IPS-18c (cell line): ENCODE measurements around the gene ZNF862.

Source experiments
- H3K4me3 ChIP-seq: 2 replicates; pipeline ENCODE4 v1.7.0; 2013; ENCODE audit warnings: low read depth, mild to moderate bottlenecking, low read length, moderate library complexity; ENCODE audit not compliant: insufficient read depth
- H3K9me3 ChIP-seq: one replicate; pipeline ENCODE4 v1.6.1; 2013; ENCODE audit warnings: mild to moderate bottlenecking, low read length, moderate library complexity; ENCODE audit not compliant: control insufficient read depth, insufficient read depth

Gene ZNF862

DNA sequence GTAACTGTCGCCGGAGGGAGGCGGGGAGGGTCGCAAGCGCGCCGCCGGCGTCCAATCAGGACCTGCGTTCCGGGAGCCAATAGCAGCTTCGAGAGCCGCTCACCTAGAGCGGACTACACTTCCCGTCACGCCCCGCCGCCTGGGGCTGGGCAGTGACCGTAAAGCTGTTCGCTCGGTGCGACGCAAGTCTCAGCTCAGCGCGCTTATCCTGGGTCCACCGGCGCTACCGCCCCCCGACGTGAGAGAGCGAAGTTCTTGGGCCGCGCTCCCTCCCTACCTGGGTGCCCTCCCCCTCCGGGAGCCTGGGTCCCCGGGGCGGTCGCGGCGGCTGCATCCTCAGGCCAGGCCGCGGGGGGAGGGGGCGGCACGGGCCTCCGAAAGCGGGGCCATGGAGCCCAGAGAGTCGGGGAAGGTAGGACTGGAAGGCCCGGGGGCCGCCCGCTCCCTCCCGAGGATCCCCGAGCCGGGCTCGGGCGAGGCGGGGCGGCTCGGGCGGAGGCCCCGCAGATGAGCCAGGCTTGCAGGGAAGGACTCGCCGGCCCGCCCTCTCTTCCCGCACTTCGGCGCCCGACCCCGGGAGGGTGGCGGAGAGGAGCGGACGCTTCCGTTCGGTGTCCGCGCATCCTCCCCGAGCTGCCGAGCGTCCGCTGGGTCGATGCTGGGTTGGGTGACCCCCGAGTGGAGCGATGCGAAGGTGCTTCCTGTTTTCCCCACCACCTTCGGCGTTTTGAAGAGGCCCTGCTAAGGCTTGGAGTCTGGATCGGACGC is at the start of gene ZNF862:
TSS of gene ZNF862 (plus strand) at position 152 of the 768 bp plus-strand sequence. CDS start at position 389, 237 bp downstream.
- H3K9me3 ChIP-seq: no peaks in the 10 kb centered on the region
- peak within 1 kb of the TSS; percentile 81 for H3K4me3 ChIP-seq

DNA sequence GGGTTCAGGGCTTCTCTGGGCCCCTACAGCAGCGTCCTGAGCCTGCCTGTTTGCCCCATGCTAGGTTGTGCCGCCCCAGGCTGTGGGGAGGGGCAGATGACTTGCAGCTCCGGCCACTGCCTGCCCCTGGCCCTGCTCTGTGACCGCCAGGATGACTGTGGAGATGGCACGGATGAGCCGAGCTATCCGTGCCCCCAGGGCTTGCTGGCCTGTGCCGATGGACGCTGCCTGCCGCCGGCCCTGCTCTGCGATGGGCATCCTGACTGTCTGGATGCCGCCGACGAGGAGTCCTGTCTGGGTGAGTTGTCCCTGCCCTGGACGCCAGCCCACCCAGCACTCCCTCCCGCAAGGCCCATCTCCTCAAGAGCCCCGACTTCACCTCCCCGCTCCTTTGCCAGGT is 49.1 kb upstream of the ZNF862 start:
- H3K9me3 ChIP-seq: no peaks in the 10 kb centered on the region

DNA sequence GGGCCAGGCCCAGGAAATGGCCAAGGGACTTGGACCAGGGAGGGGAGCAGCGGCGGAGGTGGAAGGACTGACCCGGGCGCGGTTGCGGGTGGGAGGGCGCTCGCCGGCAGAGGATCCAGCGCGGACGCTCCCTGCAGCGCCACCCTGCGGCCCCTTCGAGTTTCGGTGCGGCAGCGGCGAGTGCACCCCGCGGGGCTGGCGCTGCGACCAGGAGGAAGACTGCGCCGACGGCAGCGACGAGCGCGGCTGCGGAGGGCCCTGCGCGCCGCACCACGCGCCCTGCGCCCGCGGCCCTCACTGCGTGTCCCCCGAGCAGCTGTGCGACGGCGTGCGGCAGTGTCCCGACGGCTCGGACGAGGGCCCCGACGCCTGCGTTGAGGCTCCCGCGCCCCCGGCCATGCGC is 48.0 kb upstream of the ZNF862 start:
- H3K4me3 ChIP-seq: peak overlapping the region; percentile 34
- H3K9me3 ChIP-seq: no peaks in the 10 kb centered on the region

More for the DNA sequence above, 49.1 kb upstream of the ZNF862 start:
- H3K4me3 ChIP-seq: no peak overlapping the region

DNA sequence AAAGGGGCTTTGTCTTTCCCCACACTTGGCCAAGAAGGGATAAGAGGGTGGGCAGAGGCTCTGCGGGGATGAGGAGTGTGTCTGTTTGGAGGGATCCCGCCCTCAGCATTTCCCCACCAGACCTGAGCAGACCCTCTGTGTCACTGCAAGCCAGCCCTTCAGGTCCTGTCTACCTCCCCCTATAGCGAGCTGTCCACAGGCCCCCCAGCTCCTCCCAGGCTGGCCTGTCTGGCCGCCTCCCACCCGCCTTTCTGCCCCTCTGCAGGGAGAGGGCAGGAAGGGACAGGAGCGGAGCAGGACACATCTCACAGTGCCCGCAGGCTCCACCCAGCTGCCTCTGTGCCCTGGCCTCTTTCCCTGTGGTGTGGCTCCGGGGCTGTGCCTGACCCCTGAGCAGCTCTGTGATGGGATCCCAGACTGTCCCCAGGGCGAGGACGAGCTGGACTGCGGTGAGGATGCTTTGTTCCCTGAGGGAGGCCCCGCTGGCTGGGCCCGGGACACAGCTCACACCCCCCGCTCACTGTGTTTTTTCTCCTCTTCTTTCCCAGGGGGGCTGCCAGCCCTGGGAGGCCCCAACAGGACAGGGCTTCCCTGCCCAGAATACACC is 47.3 kb upstream of the ZNF862 start:
- H3K9me3 ChIP-seq: no peaks in the 10 kb centered on the region
- peak overlapping the region; percentile 34; the same call in 1 of the 2 replicates for H3K4me3 ChIP-seq

DNA sequence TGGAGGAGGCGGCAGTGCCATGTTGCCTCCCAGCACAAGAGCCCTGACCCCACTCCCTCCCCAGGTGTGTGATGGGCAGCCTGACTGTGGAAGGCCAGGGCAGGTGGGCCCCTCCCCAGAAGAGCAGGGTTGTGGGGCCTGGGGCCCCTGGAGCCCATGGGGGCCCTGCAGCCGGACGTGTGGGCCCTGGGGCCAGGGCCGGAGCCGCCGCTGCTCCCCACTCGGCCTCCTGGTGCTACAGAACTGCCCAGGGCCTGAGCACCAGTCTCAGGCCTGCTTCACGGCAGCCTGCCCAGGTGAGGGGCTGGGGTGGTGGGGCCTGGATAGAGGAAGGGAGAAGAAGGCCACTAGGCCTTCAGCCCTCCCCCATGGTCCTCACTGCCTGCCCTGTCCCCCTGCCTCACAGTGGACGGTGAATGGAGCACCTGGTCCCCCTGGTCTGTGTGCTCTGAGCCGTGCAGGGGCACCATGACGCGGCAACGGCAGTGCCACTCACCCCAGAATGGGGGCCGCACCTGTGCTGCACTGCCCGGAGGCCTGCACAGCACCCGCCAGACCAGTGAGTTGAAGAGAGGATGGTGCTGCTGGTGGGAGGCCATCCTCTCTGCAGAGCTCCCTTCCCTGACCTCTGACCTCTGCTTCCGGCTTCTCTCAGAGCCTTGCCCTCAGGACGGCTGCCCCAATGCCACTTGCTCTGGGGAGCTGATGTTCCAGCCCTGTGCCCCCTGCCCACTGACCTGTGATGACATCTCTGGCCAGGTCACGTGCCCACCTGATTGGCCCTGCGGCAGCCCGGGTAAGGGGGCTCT is 46.6 kb upstream of the ZNF862 start:
- H3K9me3 ChIP-seq: no peaks in the 10 kb centered on the region
- H3K4me3 ChIP-seq: no peak overlapping the region

DNA sequence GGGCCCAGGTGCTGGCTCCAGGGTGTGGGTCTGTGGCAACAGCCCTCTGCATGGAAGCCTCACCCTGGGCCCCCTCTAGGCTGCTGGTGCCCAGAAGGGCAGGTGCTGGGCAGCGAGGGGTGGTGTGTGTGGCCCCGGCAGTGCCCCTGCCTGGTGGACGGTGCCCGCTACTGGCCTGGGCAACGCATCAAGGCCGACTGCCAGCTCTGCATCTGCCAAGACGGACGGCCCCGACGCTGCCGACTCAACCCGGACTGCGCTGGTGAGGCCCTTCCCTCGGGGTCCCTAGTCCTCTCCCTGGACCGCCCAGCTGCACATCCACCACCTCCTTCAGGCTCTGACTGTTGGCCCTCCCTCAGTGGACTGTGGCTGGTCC is 46.0 kb upstream of the ZNF862 start:
- Histone ChIP-seq H3K4me3 (no peak overlapping the region), H3K9me3 (no peaks in the 10 kb centered on the region)

DNA sequence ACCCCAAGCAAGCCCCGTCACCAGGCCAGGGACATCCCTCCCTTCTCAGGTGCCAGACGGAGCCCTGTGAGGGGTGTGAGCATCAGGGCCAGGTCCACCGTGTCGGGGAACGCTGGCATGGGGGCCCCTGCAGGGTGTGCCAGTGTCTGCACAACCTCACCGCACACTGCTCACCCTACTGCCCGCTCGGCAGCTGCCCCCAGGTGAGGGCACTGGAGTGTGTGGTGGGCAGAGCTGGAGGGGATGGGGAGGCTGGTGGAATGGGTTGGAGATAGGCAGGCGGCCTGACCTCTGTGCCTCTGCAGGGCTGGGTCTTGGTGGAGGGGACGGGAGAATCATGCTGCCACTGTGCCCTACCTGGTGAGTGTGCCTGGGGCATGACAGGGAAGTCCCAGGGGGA is 44.9 kb upstream of the ZNF862 start:
- Histone ChIP-seq H3K4me3 (no peak overlapping the region), H3K9me3 (no peaks in the 10 kb centered on the region)

DNA sequence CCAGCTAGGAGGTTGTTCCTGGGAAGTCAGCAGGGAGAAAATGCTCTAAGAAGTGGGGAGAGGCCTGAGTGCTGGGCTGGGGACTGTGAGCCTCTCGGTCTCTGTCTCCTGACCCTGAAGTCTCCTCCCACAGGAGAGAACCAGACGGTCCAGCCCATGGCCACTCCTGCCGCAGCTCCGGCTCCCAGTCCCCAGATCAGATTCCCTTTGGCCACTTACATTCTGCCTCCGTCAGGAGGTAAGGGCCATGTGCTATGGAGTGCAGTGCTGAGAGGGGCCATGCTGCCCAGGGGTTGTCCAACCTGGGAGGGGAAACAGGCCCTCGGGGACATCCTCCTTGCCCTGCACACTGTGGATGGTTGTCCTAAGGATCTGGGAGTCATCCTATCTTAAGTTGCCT is 43.5 kb upstream of the ZNF862 start:
- no peaks in the 10 kb centered on the region for H3K9me3 ChIP-seq
- no peak overlapping the region for H3K4me3 ChIP-seq

DNA sequence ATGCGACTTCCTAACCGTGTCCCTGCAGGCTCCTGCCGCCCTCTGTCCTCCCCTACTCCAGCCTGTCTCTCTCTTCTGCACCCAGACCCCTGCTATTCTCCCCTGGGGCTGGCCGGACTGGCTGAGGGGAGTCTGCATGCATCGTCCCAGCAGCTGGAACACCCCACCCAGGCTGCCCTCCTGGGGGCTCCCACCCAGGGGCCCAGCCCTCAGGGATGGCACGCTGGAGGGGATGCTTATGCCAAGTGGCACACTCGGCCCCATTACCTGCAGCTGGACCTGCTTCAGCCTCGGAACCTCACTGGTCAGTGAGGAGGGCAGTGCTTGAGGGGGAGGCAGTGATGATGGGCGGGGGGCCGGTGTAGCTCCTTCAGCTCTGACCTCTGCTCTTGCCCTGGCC is 43.0 kb upstream of the ZNF862 start:
- H3K9me3 ChIP-seq: no peaks in the 10 kb centered on the region
- H3K4me3 ChIP-seq: no peak overlapping the region

DNA sequence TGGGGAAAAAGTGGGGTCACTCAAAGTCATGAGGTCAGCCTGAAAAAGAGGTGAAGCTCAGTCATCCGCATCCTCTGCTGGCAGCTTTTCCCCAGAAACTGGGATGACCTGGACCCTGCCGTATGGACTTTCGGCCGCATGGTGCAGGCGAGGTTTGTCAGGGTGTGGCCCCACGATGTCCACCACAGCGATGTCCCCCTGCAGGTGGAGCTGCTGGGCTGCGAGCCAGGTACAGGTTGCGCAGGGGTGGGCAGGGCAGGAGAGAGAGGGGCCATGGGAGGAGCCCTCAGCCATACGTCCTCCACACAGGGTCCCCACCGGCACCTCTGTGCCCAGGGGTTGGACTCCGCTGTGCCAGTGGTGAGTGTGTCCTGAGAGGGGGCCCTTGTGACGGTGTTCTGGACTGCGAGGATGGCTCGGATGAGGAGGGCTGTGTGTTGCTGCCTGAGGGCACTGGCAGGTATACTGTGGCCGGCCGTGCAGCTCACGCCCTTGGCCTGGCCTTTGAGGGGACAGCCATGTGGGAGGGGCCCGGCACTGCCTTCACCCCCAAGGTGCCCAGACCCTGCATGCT is 41.8 kb upstream of the ZNF862 start:
- no peaks in the 10 kb centered on the region for H3K9me3 ChIP-seq
- no peak overlapping the region for H3K4me3 ChIP-seq

DNA sequence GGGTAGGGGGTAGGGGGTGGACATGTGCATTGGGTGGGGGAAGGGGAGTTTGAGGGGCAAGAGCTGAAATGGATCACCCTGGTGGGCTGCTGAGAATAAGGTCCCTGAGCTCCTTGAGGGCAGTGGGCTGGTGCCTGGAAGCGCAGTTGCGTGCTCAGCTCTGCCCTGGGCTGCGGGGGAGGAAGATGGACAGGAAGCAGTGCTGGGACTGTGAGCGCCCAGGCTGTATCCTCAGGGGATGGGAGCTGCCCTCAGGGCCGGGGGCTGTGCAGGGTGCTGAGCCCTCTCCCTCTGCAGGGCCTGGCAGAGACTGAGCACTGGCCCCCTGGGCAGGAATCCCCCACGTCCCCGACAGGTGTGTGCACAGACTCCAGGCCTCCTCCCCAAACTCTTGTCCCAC is 40.4 kb upstream of the ZNF862 start:
- no peak overlapping the region for H3K4me3 ChIP-seq

DNA sequence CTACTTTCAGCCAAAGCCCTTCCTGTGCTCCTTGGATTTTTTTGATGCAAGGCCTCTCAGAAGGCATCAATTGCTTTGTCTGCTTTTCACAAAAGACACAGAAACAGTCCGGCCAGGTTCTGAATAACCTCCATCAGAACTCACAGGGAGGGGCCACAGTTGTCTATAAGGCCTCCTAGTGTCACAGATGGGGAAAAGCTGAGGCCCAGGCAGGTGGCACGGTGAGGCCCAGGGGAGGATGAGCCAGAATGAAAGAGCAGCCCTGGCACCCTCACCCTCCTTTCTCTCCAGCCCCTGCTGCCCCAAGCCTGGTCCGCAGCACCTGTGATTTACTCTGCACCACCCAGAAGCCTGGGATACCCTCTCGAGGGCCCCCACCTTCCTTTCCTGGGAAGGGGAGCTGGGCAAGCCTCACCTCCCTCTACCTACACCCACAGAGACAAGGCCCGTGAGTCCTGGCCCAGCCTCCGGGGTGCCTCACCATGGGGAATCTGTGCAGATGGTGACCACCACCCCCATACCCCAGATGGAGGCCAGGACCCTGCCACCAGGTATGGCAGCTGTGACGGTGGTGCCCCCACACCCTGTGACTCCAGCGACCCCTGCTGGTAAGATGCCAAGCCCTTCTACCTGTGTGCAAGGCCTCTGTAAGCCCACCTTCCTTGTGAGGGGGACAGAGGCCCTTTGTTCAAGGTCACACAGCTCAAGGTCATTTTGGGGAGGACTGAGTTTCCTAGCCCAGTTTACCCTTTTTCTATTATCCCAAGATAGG is 38.6 kb upstream of the ZNF862 start:
- Histone ChIP-seq H3K9me3 (no peaks in the 10 kb centered on the region), H3K4me3 (no peak overlapping the region)

More for the DNA sequence above, 40.4 kb upstream of the ZNF862 start:
- H3K9me3 ChIP-seq: no peaks in the 10 kb centered on the region

DNA sequence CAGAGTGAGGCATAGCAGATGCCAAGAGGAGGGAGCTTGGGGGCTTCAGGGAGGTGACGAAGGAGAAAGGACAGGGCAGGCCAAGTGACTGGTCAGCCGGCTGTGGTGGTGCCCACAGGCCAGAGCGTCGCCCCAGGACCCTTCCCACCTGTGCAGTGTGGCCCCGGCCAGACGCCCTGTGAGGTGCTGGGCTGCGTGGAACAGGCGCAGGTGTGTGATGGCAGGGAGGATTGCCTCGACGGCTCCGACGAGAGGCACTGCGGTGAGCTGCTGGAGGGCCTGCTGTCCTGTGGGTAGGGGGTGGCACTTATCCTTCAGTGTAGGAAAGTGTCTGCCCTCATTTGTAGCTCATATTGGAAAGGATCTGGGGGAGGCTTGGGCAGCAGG is 38.0 kb upstream of the ZNF862 start:
- H3K4me3 ChIP-seq: no peak overlapping the region
- no peaks in the 10 kb centered on the region for H3K9me3 ChIP-seq

DNA sequence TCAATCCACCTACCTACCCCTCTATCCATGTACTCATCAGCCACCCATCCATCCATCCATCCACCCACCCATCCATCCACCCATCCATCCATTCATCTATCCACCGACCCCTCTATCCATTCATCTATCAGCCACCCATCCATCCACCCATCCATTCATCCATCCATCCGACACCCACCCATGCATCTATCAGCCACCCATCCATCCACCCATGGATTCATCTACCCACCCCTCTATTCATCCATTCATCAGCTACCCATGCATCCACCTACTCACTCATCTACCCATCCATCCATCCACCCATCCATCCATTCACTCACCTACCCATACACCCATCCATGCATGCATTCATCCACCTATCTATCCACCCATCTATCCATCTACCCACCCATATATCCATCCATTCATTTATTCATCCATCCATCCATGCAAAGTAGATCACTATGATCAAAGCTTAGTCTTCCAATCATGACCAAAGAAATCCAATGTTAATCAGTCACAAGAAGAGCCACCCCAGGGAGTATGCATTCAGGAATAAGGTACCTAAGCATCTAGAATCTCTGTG is 37.1 kb upstream of the ZNF862 start:
- no peaks in the 10 kb centered on the region for H3K9me3 ChIP-seq
- H3K4me3 ChIP-seq: no peak overlapping the region

DNA sequence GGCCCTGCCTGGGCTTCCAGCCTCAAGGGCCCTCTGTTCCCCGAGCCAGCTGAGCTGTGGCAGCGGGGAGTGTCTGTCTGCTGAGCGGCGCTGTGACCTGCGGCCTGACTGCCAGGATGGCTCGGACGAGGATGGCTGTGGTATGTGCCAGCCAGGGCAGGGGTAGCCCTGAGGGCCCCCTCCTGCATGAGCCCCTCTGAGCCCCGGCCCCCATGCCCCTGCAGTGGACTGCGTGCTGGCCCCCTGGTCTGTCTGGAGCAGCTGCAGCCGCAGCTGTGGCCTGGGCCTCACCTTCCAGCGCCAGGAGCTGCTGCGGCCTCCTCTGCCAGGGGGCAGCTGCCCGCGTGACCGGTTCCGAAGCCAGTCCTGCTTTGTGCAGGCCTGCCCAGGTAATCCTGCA is 36.4 kb upstream of the ZNF862 start:
- no peaks in the 10 kb centered on the region for H3K9me3 ChIP-seq
- H3K4me3 ChIP-seq: no peak overlapping the region

DNA sequence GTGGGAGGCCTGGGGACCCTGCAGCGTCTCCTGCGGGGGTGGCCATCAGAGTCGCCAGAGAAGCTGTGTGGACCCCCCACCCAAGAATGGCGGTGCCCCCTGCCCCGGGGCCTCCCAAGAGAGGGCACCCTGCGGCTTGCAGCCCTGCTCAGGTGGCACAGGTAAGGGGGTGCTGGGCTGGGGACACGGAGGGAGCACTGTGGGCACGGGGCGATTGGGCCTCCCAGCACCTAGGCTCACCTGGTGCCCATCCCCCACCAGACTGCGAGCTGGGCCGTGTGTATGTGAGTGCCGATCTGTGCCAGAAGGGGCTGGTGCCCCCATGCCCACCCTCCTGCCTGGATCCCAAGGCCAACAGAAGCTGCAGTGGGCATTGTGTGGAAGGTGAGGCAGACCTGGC is 35.2 kb upstream of the ZNF862 start:
- Histone ChIP-seq H3K4me3 (no peak overlapping the region), H3K9me3 (no peaks in the 10 kb centered on the region)
